GM12878 (cell line): ENCODE measurements around the gene FMNL2. TPM values are rescaled to one million over a fixed set of nuclear protein-coding genes. Genes with fewer than 3 reads are reported as not detected.

Experiments used
- ATAC-seq: fragments of 200-7000 bp; cut with Tn5 transposase; 3 replicates; pipeline ENCODE4 v1.9.1; 2020; ENCODE audit warnings: mild to moderate bottlenecking, moderate library complexity
- BruUV-seq: library from RNA; stranded (reverse); fragments of 400-500 nt; replicated peaks from 2 replicates; lab custom pipeline; 2021; lab: Mats Ljungman, UMichigan
- CTCF ChIA-PET: fragments of 300-600 bp; sonication (Branson Sonifier 250); formaldehyde crosslinking; extraction: SDS; loops from one replicate; lab custom pipeline; 2021; ENCODE audit warnings: inconsistent platforms; lab: Yijun Ruan, JAX
- POLR2A ChIA-PET: fragments of 350-600 bp; formaldehyde crosslinking; extraction: SDS; loops from one replicate; lab custom pipeline; 2021; ENCODE audit warnings: inconsistent platforms; lab: Charles Lee
- RAD21 ChIA-PET: fragments of 300-600 bp; sonication (Branson Sonifier 250); formaldehyde crosslinking; loops from one replicate; lab custom pipeline; 2023; ENCODE audit warnings: antibody characterized with exemption; ENCODE audit not compliant: unreplicated experiment; lab: Charles Lee
- SMC1A ChIA-PET: fragments of 300-600 bp; sonication (Branson Sonifier 250); formaldehyde crosslinking; loops from one replicate; lab custom pipeline; 2023; ENCODE audit not compliant: unreplicated experiment, uncharacterized antibody; lab: Charles Lee
- DNase-seq: peaks from one replicate; pipeline ENCODE4 v3.0.0-alpha.2; 2011; ENCODE audit warnings: low read depth, low spot score
- FAIRE-seq: peaks from 3 replicates; lab custom pipeline; 2011; peaks lifted over from hg19 to GRCh38; lab: Jason Lieb, UNC
- H2AFZ ChIP-seq: 2 replicates; pipeline ENCODE4 v1.6.0; 2011; ENCODE audit warnings: low read depth, low read length, control low read depth; ENCODE audit not compliant: control insufficient read depth
- H3K27ac ChIP-seq: 2 replicates; pipeline ENCODE4 v1.5.1; 2011; ENCODE audit warnings: control low read depth; ENCODE audit not compliant: control insufficient read depth, insufficient read depth
- H3K27me3 ChIP-seq, 2 experiments: replicated peaks in 1 of 2; 2 replicates each; pipeline versions ENCODE4 v1.6.0 to v1.6.1; 2011; ENCODE audit warnings: low read length in 1 of 2; ENCODE audit not compliant: control insufficient read depth in 2 of 2, insufficient read depth in 2 of 2
- H3K36me3 ChIP-seq, 2 experiments: 2 replicates each; pipeline ENCODE4 v1.5.1; 2011; ENCODE audit warnings: low read length in 1 of 2; ENCODE audit not compliant: control insufficient read depth in 2 of 2, insufficient read depth in 2 of 2
- H3K4me1 ChIP-seq: 2 replicates; pipeline ENCODE4 v1.6.1; 2011; ENCODE audit warnings: mild to moderate bottlenecking, low read length, moderate library complexity, mixed read lengths; ENCODE audit not compliant: control insufficient read depth, insufficient read depth
- H3K4me2 ChIP-seq: 2 replicates; pipeline ENCODE4 v1.6.0; 2011; ENCODE audit warnings: control low read depth; ENCODE audit not compliant: control insufficient read depth, insufficient read depth
- H3K4me3 ChIP-seq: fragments of 200-600 bp; sonication (generic); 2 replicates; pipeline ENCODE4 v1.5.1; 2016
- H3K79me2 ChIP-seq: 2 replicates; pipeline ENCODE4 v1.6.0; 2011; ENCODE audit warnings: low read length; ENCODE audit not compliant: control insufficient read depth, insufficient read depth
- H3K9ac ChIP-seq: 2 replicates; pipeline ENCODE4 v1.8.0; 2011; ENCODE audit warnings: low read length, control low read depth, mixed read lengths; ENCODE audit not compliant: control insufficient read depth, insufficient read depth
- H3K9me3 ChIP-seq: replicated peaks from 3 replicates; pipeline ENCODE4 v1.5.1; 2011; ENCODE audit warnings: mild to moderate bottlenecking, low read length; ENCODE audit not compliant: control insufficient read depth, insufficient read depth
- H4K20me1 ChIP-seq: 2 replicates; pipeline ENCODE4 v1.6.0; 2011; ENCODE audit not compliant: control insufficient read depth, insufficient read depth
- EP300 ChIP-seq, 2 experiments: fragments of 150-350 bp in 1 of 2; IDR thresholded peaks; 2 replicates each; pipeline ENCODE4 v1.6.1; 2011 to 2012; ENCODE audit warnings: low read depth in 2 of 2, low read length in 2 of 2, borderline replicate concordance in 1 of 2, improper control_type of control experiment in 1 of 2, inconsistent platforms in 1 of 2; ENCODE audit not compliant: control insufficient read depth in 1 of 2
- NFYB ChIP-seq: IDR thresholded peaks from 2 replicates; pipeline ENCODE4 v1.6.1; 2011; ENCODE audit warnings: low read depth, mild to moderate bottlenecking, low read length, improper control_type of control experiment, moderate library complexity; ENCODE audit not compliant: insufficient read depth
- WGBS: methylation state at CpG from one replicate; pipeline ENCODE4 v1.1.6; 2016; ENCODE audit warnings: low lambda C conversion rate; ENCODE audit not compliant: insufficient replicate concordance, insufficient coverage; ENCODE audit errors: missing lambda C conversion rate; 5-methylcytosine and 5-hydroxymethylcytosine counted together
- in situ Hi-C: fragments of 300-500 bp; cut with MboI; formaldehyde crosslinking; loops from 9 replicates; pipeline ENCODE4 v1.14.3; 2018; ENCODE audit warnings: mixed read lengths
- intact Hi-C: fragments of 100-400 bp; cut with micrococcal nuclease; formaldehyde crosslinking; loops from one replicate; pipeline ENCODE4 v1.14.2; 2022; ENCODE audit not compliant: unreplicated experiment
- polyA plus RNA-seq, 11 experiments: library from polyadenylated mRNA; depleted of rRNA in 4 of 11; unstranded in 6 of 11; stranded (reverse) in 5 of 11; fragments of >200 nt; fragmentation: Nextera tagmentation in 4 of 11; fragmentation: Illumina TruSeq in 1 of 11; extraction: Ambion mirVana in 4 of 11; extraction: Trizol in 1 of 11; gene quantifications; 1 replicate in 1 of 11; 2 replicates in 10 of 11; pipeline versions ENCODE4 v1.2.1 to v1.2.3, GENCODE V29; 2011 to 2016; ENCODE audit warnings: inconsistent platforms in 2 of 11, missing spikeins in 2 of 11, low read depth in 1 of 11
- total RNA-seq, 4 experiments: library from RNA; depleted of rRNA in 3 of 4; stranded (reverse); fragments of >200 nt in 3 of 4; fragmentation: Illumina TruSeq in 1 of 4; extraction: Trizol in 1 of 4; gene quantifications; 2 replicates each; pipeline versions ENCODE4 v1.2.1 to v1.2.3, GENCODE V29; 2013 to 2021
- TF ChIP-seq, protein P1 (sequence below): fragments of 450-650 bp; IDR thresholded peaks from 2 replicates; pipeline ENCODE4 v1.6.1; 2016; ENCODE audit warnings: mild to moderate bottlenecking
- TF ChIP-seq, protein P2 (sequence below): IDR thresholded peaks from 2 replicates; pipeline ENCODE4 v1.6.1; 2012; ENCODE audit warnings: low read depth, low read length, improper control_type of control experiment
- TF ChIP-seq, protein P3 (sequence below): fragments of 450-650 bp; formaldehyde crosslinking; IDR thresholded peaks from 2 replicates; pipeline ENCODE4 v1.5.0; 2022; ENCODE audit warnings: mild to moderate bottlenecking, missing genetic modification characterization

FMNL2 gene
- total and polyA plus RNA-seq, 10 of the 15 experiments (the other 5 are each of a cell fraction or from before 2014, with no cell fraction given), result 0.13 to 9.9 (median 0.35) TPM

DNA sequence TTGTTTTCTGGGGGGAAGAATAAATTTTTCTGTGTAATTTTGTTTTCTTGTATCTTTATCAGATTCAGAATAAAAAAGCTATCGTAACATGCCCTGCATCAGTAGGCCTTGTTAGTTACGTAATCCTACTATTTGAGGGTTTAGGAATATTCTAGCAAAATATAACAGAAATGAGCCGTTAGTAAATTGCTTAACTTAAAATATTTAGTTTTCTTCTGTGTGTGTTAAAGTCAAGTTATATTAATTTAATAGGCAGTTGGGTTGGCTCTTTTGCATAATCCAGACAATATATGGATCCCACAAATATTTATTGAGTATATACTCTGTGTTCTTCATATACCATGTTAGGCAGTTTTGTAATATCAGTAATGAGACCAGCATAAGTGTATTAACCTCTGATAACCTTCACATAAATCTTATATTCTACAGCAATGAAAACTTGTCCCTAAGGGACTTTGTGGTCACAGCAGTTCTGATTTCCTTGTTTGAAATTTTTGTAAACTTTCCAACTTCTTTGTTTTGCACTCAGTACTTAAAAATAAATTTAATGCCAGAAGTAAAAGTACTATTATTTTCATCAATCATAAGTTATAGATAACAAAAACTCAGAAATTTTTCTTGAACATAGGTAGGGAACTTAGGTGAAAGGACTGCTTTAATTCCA is 151.9 kb downstream of the FMNL2 start:
- 80% methylated on average over 3 of the region's 3 CpGs for WGBS
- TF ChIP-seq, protein P1, sequence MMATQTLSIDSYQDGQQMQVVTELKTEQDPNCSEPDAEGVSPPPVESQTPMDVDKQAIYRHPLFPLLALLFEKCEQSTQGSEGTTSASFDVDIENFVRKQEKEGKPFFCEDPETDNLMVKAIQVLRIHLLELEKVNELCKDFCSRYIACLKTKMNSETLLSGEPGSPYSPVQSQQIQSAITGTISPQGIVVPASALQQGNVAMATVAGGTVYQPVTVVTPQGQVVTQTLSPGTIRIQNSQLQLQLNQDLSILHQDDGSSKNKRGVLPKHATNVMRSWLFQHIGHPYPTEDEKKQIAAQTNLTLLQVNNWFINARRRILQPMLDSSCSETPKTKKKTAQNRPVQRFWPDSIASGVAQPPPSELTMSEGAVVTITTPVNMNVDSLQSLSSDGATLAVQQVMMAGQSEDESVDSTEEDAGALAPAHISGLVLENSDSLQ, result no peak
- TF ChIP-seq EP300 (IDR thresholded peaks at IDR 0.05; ENCODE audit: borderline replicate concordance in 1 of 2, control insufficient read depth in 1 of 2, low read depth in 2 of 2, low read length in 2 of 2), result no peak
- TF ChIP-seq, protein P2, sequence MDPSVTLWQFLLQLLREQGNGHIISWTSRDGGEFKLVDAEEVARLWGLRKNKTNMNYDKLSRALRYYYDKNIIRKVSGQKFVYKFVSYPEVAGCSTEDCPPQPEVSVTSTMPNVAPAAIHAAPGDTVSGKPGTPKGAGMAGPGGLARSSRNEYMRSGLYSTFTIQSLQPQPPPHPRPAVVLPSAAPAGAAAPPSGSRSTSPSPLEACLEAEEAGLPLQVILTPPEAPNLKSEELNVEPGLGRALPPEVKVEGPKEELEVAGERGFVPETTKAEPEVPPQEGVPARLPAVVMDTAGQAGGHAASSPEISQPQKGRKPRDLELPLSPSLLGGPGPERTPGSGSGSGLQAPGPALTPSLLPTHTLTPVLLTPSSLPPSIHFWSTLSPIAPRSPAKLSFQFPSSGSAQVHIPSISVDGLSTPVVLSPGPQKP, result no peak
- no peak for TF ChIP-seq NFYB
- TF ChIP-seq, protein P3, sequence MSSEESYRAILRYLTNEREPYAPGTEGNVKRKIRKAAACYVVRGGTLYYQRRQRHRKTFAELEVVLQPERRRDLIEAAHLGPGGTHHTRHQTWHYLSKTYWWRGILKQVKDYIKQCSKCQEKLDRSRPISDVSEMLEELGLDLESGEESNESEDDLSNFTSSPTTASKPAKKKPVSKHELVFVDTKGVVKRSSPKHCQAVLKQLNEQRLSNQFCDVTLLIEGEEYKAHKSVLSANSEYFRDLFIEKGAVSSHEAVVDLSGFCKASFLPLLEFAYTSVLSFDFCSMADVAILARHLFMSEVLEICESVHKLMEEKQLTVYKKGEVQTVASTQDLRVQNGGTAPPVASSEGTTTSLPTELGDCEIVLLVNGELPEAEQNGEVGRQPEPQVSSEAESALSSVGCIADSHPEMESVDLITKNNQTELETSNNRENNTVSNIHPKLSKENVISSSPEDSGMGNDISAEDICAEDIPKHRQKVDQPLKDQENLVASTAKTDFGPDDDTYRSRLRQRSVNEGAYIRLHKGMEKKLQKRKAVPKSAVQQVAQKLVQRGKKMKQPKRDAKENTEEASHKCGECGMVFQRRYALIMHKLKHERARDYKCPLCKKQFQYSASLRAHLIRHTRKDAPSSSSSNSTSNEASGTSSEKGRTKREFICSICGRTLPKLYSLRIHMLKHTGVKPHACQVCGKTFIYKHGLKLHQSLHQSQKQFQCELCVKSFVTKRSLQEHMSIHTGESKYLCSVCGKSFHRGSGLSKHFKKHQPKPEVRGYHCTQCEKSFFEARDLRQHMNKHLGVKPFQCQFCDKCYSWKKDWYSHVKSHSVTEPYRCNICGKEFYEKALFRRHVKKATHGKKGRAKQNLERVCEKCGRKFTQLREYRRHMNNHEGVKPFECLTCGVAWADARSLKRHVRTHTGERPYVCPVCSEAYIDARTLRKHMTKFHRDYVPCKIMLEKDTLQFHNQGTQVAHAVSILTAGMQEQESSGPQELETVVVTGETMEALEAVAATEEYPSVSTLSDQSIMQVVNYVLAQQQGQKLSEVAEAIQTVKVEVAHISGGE (CRISPR knock-in tag), result no peak
- Histone ChIP-seq H3K27me3 (no peaks in the 10 kb centered on the region), H3K4me1 (peaks cover 4% of the 10 kb centered on the region), H4K20me1 (no peaks in the 10 kb centered on the region), H2AFZ (no peak overlapping the region), H3K4me3 (no peak overlapping the region), H3K27ac (no peak overlapping the region), H3K9me3 (no peaks in the 10 kb centered on the region), H3K4me2 (no peak overlapping the region), H3K36me3 (no peaks in the 10 kb centered on the region), H3K9ac (no peak overlapping the region), H3K79me2 (no peaks in the 10 kb centered on the region)
- ChIA-PET RAD21 (interaction anchor here (0.6 to 3.1 kb wide), 8 partner anchors 9 to 151 kb away, joined by 3 to 15 read pairs (median 4); no protein-coding TSS in a partner anchor), POLR2A (interaction anchor here (0.5 to 1.0 kb wide), 3 partner anchors 9 to 92 kb away, joined by 3 to 4 read pairs (median 3); no protein-coding TSS in a partner anchor), SMC1A (interaction anchor here (0.7 to 6.7 kb wide), 8 partner anchors 9 to 140 kb away, joined by 3 to 38 read pairs (median 5); no protein-coding TSS in a partner anchor), CTCF (interaction anchor here (0.7 to 1.6 kb wide), 5 partner anchors 10 to 17 kb away, joined by 3 to 9 read pairs (median 4); no protein-coding TSS in a partner anchor)
- no TSS peak for BruUV-seq
- no peak for FAIRE-seq
- in situ Hi-C loops (no loop called here), intact Hi-C loops (no loop called here)
- no peak for DNase-seq
- ATAC-seq, result no peak
